ENCODE data around the gene CYTH2. TPM values are rescaled to one million over a fixed set of nuclear protein-coding genes. Genes with fewer than 3 reads are reported as not detected.
A peak's percentile ranks its signal among the peaks of the same experiment; 100 is the strongest.

The CYTH2 gene
- polyA plus RNA-seq, 1 of the 3 experiments (the other 2 are of a cell fraction): 69.5 TPM

GRCh38 chr19:48450863-48451262 lies 18.3 kb upstream of the CYTH2 start:
- Histone ChIP-seq H3K4me1 (ENCODE audit: control insufficient read depth in 1 of 2, insufficient read depth in 2 of 2, low read depth in 1 of 2, low read length in 1 of 2) (peaks cover 0 to 5% of the 10 kb centered on the region in 2 experiments; a peak in 2 of 4 replicates), H3K9me2 (no peaks in the 10 kb centered on the region), H3K4me3 (ENCODE audit: low read depth in 2 of 2, low read length in 1 of 2) (no peak overlapping the region), H2AFZ (ENCODE audit: low read depth) (no peak overlapping the region), H3K4me2 (no peak overlapping the region), H3K27me3 (ENCODE audit: insufficient read depth) (no peaks in the 10 kb centered on the region), H4K20me1 (ENCODE audit: insufficient read depth) (no peaks in the 10 kb centered on the region), H3K27ac (ENCODE audit: low read depth in 2 of 2, low read length in 1 of 2) (no peak overlapping the region), H3K79me2 (ENCODE audit: insufficient read depth) (peaks cover 40% of the 10 kb centered on the region), H3K9ac (no peak overlapping the region), H3K9me3 (no peaks in the 10 kb centered on the region), H3K36me3 (replicated peaks in 1 of 2; ENCODE audit: control insufficient read depth in 1 of 2, insufficient read depth in 2 of 2, low read length in 1 of 2) (peaks cover 38 to 40% of the 10 kb centered on the region in 2 experiments), H3F3A (replicated peaks; ENCODE audit: insufficient read depth) (peaks cover 7% of the 10 kb centered on the region)
- POLR2A ChIA-PET: no interaction called here
- no peak for TF ChIP-seq CHD2 (IDR thresholded peaks at IDR 0.05; ENCODE audit: low read length, partially characterized antibody)
- no peak for TF ChIP-seq IRF3 (IDR thresholded peaks at IDR 0.05; ENCODE audit: low read depth, low read length)
- no peak for TF ChIP-seq GATA2 (CRISPR knock-in tag; IDR thresholded peaks at IDR 0.05)
- TF ChIP-seq FOXM1 (IDR thresholded peaks at IDR 0.05; ENCODE audit: low read depth): no peak
- no peak for TF ChIP-seq RXRA (IDR thresholded peaks at IDR 0.05; ENCODE audit: borderline replicate concordance, low read depth)
- TF ChIP-seq EP300 (IDR thresholded peaks at IDR 0.05; ENCODE audit: borderline replicate concordance in 1 of 2, low read depth in 1 of 2, low read length in 1 of 2): no peak
- no peak for TF ChIP-seq MXI1 (IDR thresholded peaks at IDR 0.05; ENCODE audit: low read depth, low read length)
- CTCF ChIA-PET: interaction anchor here (1.9 kb wide), 1 partner anchor 137 kb away, joined by 5 read pairs; no protein-coding TSS in a partner anchor
- peak; percentile 21 for DNase-seq
- 97% methylated on average over 11 of the region's 15 CpGs for WGBS (ENCODE audit: low lambda C conversion rate)

DNA sequence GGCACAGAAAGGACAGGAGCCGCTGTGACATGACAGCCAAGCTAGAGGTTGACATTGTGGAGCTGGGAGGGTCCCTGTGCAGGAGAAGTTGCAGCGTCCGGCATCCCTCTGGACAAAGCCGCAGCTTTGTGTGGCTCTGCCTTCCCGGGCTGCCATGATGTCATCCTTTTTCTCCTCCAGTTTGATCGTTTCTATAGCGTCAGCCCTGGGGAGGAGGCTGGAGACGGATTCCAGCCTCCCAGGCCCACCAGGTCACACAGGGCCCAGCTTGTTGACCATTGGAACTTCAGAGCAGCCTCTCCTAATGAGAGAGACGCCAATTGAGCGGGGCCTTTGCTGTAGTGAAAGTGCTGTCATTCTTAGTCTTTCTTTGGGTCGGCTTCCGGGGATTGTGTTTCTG lies 17.5 kb upstream of the CYTH2 start:
- no peak overlapping the region for H3K27ac ChIP-seq (ENCODE audit: low read depth in 2 of 2, low read length in 1 of 2)
- WGBS (ENCODE audit: low lambda C conversion rate): 92% methylated on average over 12 of the region's 12 CpGs
- TF ChIP-seq IRF3 (IDR thresholded peaks at IDR 0.05; ENCODE audit: low read depth, low read length): no peak
- TF ChIP-seq EZH2phosphoT487 (IDR thresholded peaks at IDR 0.05; ENCODE audit: borderline replicate concordance, low read depth): no peak
- no peaks in the 10 kb centered on the region for H3K9me2 ChIP-seq
- ChIA-PET POLR2A (no interaction called here), CTCF (interaction anchor here (1.9 kb wide), 1 partner anchor 138 kb away, joined by 5 read pairs; no protein-coding TSS in a partner anchor)
- peaks cover 32% of the 10 kb centered on the region for H3K79me2 ChIP-seq (ENCODE audit: insufficient read depth)
- no peaks in the 10 kb centered on the region for H3K9me3 ChIP-seq
- no peak overlapping the region for H3K4me2 ChIP-seq
- H3K9ac ChIP-seq: no peak overlapping the region
- H3K4me3 ChIP-seq (ENCODE audit: low read depth in 2 of 2, low read length in 1 of 2): no peak overlapping the region
- no peaks in the 10 kb centered on the region for H4K20me1 ChIP-seq (ENCODE audit: insufficient read depth)
- H3K4me1 ChIP-seq (ENCODE audit: control insufficient read depth in 1 of 2, insufficient read depth in 2 of 2, low read depth in 1 of 2, low read length in 1 of 2): peaks cover 0 to 1% of the 10 kb centered on the region in 2 experiments; a peak in 2 of 4 replicates
- no peak overlapping the region for H2AFZ ChIP-seq (ENCODE audit: low read depth)
- H3K36me3 ChIP-seq (replicated peaks in 1 of 2; ENCODE audit: control insufficient read depth in 1 of 2, insufficient read depth in 2 of 2, low read length in 1 of 2): peaks cover 38 to 48% of the 10 kb centered on the region in 2 experiments
- H3F3A ChIP-seq (replicated peaks; ENCODE audit: insufficient read depth): peaks cover 7% of the 10 kb centered on the region
- H3K27me3 ChIP-seq (ENCODE audit: insufficient read depth): no peaks in the 10 kb centered on the region
- peak; percentile 23 for DNase-seq

Data from SK-N-SH (cell line).